Measurements from ENCODE around the gene HACD2.

- TF ChIP-seq FOXP2 (optimal IDR thresholded peaks at IDR 0.05; ENCODE audit: control extremely low read depth, extremely low read length, insufficient read depth) (no peak), POLR2AphosphoS5 (IDR thresholded peaks at IDR 0.05; ENCODE audit: borderline replicate concordance, low read depth, low read length) (no peak), EZH2 (IDR thresholded peaks at IDR 0.05) (no peak)
Measured at GRCh38 chr3:123458255-123458654, 126.6 kb downstream of the HACD2 start.

Measured in SK-N-MC (cell line).